Gastrocnemius medialis (tissue), 4 donors: Measurements from ENCODE around the gene IL17RE. TPM values are rescaled to one million over a fixed set of nuclear protein-coding genes. Genes with fewer than 3 reads are reported as not detected.

Experiments
- ATAC-seq, 2 donors: fragments of 150-250 bp; one replicate each; pipeline ENCODE4 v1.9.1; 2016
- DNase-seq, 2 donors: peaks; one replicate each; pipeline ENCODE4 v3.0.0-alpha.2; 2019
- H3K27ac ChIP-seq, 4 donors: fragments of 200-600 bp; sonication (generic); 1 replicate in 1 of 4; 2 replicates in 3 of 4; pipeline ENCODE4 v1.5.1; 2016 to 2018; ENCODE audit warnings: mild to moderate bottlenecking in 2 of 4, moderate library complexity in 1 of 4
- H3K27me3 ChIP-seq, 3 donors: fragments of 200-600 bp; sonication (generic) in 2 of 3; 1 replicate in 1 of 3; 2 replicates in 2 of 3; pipeline versions ENCODE4 v1.5.1 to v1.6.0; 2016 to 2019; ENCODE audit warnings: mild to moderate bottlenecking in 1 of 3, moderate library complexity in 1 of 3
- H3K36me3 ChIP-seq, 2 donors: fragments of 200-600 bp; sonication (generic) in 1 of 2; one replicate each; pipeline ENCODE4 v1.5.1; 2017 to 2018
- H3K4me1 ChIP-seq, 2 donors: fragments of 200-600 bp; sonication (generic) in 1 of 2; one replicate each; pipeline ENCODE4 v1.5.1; 2016 to 2017; ENCODE audit warnings: mild to moderate bottlenecking in 2 of 2
- H3K4me3 ChIP-seq, 4 donors: fragments of 200-600 bp; sonication (generic) in 3 of 4; 1 replicate in 1 of 4; 2 replicates in 3 of 4; pipeline ENCODE4 v1.5.1; 2016 to 2019; ENCODE audit warnings: mild to moderate bottlenecking in 2 of 4
- H3K9me3 ChIP-seq, 3 donors: fragments of 200-600 bp; sonication (generic) in 2 of 3; 1 replicate in 1 of 3; 2 replicates in 2 of 3; pipeline ENCODE4 v1.5.1; 2016 to 2019
- POLR2A ChIP-seq, 2 donors: fragments of 450-650 bp; IDR thresholded peaks; one replicate each; pipeline ENCODE4 v1.6.1; 2017; ENCODE audit warnings: antibody characterized with exemption in 2 of 2, mild to moderate bottlenecking in 2 of 2, moderate library complexity in 2 of 2
- in situ Hi-C, 4 donors: fragments of 200-750 bp; cut with MboI; loops; one replicate each; pipeline versions ENCODE4 v1.15.0 to v1.8.0; 2017; ENCODE audit warnings: low sequenced_read_pairs in 4 of 4
- intact Hi-C: fragments of 100-400 bp; cut with DNase I; formaldehyde crosslinking; loops from one replicate; pipeline ENCODE4 v1.15.1; 2023; ENCODE audit warnings: low total_unique reads
- total RNA-seq, 4 donors: library from RNA; depleted of rRNA; stranded (reverse); fragments of >200 nt; gene quantifications; one replicate each; pipeline versions ENCODE4 v1.1.0 to v1.2.3, GENCODE V29; 2016
- TF ChIP-seq, protein P1 (sequence below), 5 experiments: fragments of 450-650 bp in 3 of 5; fragments of 200-600 bp in 2 of 5; sonication (generic) in 2 of 5; IDR thresholded peaks in 4 of 5; conservative IDR thresholded peaks in 1 of 5; 1 replicate in 4 of 5; 2 replicates in 1 of 5; pipeline ENCODE4 v1.5.1; 2016 to 2019; ENCODE audit warnings: antibody characterized with exemption in 5 of 5, mild to moderate bottlenecking in 3 of 5, moderate library complexity in 3 of 5

IL17RE gene
- total RNA-seq, 4 donors from 2014 or later: 0.20 to 1.5 (median 0.64) TPM; not detected in 1

DNA sequence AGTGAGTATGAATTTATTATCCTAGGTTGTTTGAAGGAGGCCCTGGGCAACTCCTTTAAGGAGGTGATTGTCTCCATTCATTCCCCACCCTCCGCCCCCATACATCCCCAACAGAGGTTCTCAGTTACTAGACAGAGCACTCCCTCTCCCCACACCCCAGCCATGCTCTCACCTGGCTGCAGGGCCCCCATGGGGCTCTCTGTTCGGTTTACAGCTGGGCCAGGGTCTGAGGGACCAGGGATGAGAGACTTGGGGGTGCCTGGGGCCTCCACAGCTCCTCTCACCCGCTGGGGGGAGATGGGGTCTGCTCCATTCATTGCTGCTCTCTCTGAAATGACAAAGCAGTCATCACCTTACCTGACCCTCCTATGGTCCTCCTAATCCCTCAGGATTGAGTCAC, 45.9 kb downstream of the IL17RE start:
- peak overlapping the region in 3 of 4 donors; percentile 13 to 87 (median 80) for H3K27ac ChIP-seq
- H3K9me3 ChIP-seq: no peaks in the 10 kb centered on the region
- intact Hi-C loops (loop anchor here (5.0 kb wide), 1 partner anchor 79 kb away; the partner anchor contains the start of gene FANCD2), in situ Hi-C loops (no loop called here)
- no peaks in the 10 kb centered on the region for H3K27me3 ChIP-seq
- H3K36me3 ChIP-seq: peaks cover 0 to 10% of the 10 kb centered on the region in 2 donors
- no peak for TF ChIP-seq POLR2A (IDR thresholded peaks at IDR 0.05)
- TF ChIP-seq, protein P1, sequence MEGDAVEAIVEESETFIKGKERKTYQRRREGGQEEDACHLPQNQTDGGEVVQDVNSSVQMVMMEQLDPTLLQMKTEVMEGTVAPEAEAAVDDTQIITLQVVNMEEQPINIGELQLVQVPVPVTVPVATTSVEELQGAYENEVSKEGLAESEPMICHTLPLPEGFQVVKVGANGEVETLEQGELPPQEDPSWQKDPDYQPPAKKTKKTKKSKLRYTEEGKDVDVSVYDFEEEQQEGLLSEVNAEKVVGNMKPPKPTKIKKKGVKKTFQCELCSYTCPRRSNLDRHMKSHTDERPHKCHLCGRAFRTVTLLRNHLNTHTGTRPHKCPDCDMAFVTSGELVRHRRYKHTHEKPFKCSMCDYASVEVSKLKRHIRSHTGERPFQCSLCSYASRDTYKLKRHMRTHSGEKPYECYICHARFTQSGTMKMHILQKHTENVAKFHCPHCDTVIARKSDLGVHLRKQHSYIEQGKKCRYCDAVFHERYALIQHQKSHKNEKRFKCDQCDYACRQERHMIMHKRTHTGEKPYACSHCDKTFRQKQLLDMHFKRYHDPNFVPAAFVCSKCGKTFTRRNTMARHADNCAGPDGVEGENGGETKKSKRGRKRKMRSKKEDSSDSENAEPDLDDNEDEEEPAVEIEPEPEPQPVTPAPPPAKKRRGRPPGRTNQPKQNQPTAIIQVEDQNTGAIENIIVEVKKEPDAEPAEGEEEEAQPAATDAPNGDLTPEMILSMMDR (IDR thresholded peaks at IDR 0.05 in 4 of 5, conservative IDR thresholded peaks at IDR 0.05 in 1 of 5): no peak
- peaks cover 11 to 22% of the 10 kb centered on the region in 2 donors for H3K4me1 ChIP-seq
- ATAC-seq (no peak), DNase-seq (no peak)
- no peak overlapping the region for H3K4me3 ChIP-seq

DNA sequence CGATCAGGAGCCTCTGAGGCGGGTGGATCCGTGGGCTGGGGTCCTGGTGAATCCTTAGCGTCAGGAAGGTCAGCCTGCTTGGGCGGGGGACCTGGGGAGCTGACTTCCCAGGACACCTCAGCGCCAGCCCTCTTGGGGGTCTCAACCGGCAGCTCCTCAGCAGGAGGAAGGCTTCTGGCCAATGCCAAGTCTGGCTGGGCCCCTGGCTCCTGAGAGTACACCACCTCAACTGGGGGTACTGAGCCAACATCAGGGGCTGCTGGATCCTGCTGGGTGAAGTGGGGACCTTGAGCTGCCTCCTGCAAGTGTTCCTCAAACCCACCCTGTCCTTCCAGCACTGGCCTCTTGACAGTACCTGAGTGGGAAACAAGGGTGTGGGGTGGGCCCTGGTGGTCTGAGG, 46.5 kb downstream of the IL17RE start:
- peaks cover 11 to 22% of the 10 kb centered on the region in 2 donors for H3K4me1 ChIP-seq
- peak overlapping the region in 1 of 4 donors; percentile 13 for H3K27ac ChIP-seq
- no peak overlapping the region for H3K4me3 ChIP-seq
- no peaks in the 10 kb centered on the region for H3K27me3 ChIP-seq
- H3K9me3 ChIP-seq: no peaks in the 10 kb centered on the region
- intact Hi-C loops (loop anchor here (5.0 kb wide), 1 partner anchor 78 kb away; the partner anchor contains the start of gene FANCD2), in situ Hi-C loops (no loop called here)
- DNase-seq (no peak), ATAC-seq (no peak)
- no peak for TF ChIP-seq POLR2A (IDR thresholded peaks at IDR 0.05)
- TF ChIP-seq, protein P1 (IDR thresholded peaks at IDR 0.05 in 4 of 5, conservative IDR thresholded peaks at IDR 0.05 in 1 of 5): no peak
- peaks cover 0 to 5% of the 10 kb centered on the region in 2 donors for H3K36me3 ChIP-seq

DNA sequence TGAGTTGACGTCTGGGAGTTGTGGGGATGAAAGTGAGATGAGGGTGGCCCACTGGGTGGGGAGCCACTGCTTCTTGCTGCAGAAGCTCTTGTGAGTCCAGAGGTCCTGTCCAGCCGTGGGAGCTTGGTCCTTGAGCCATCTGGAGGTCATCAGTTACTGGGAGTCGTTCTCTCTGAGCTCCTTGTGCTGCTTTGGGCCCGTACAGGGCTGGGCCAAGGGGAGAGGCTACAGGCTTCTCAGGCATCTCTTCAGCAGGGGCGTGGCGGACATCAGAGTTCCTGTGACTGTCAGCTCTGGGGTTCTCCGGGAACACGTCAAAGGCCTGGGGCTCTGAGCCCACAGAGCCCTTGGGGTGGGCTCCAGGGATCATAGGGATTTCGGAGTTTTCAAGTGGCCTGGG, 47.0 kb downstream of the IL17RE start:
- Histone ChIP-seq H3K27ac (peak overlapping the region in 1 of 4 donors; percentile 18), H3K9me3 (no peaks in the 10 kb centered on the region), H3K36me3 (peaks cover 0 to under 1% of the 10 kb centered on the region in 2 donors), H3K27me3 (no peaks in the 10 kb centered on the region), H3K4me1 (peaks cover 11 to 23% of the 10 kb centered on the region in 2 donors), H3K4me3 (no peak overlapping the region)
- DNase-seq (no peak), ATAC-seq (no peak)
- in situ Hi-C loops (no loop called here), intact Hi-C loops (loop anchor here (5.0 kb wide), 1 partner anchor 78 kb away; the partner anchor contains the start of gene FANCD2)
- TF ChIP-seq POLR2A (IDR thresholded peaks at IDR 0.05): no peak
- TF ChIP-seq, protein P1 (IDR thresholded peaks at IDR 0.05 in 4 of 5, conservative IDR thresholded peaks at IDR 0.05 in 1 of 5): no peak

DNA sequence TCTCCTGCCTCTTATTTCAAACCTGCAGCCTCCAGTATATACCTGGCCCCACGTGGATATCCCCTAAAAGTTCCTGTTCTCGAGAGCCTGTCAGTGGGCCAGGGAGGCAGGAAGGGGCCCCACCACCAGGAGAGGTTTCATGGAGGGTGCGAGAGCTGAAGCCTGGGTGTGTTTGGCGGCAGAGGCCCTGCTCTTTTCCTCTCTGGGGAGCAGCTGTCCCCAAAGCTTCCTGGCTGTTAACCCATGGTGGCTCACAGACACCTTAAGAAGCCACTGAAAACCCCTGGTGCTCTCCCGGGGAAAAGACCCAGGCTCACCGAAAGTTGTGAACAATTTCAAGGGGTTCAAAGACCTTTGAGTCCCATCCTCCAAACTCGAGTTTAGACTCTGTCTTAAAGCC, 48.5 kb downstream of the IL17RE start:
- intact Hi-C loops (no loop called here), in situ Hi-C loops (no loop called here)
- DNase-seq (no peak), ATAC-seq (no peak)
- no peaks in the 10 kb centered on the region for H3K9me3 ChIP-seq
- H3K36me3 ChIP-seq: no peaks in the 10 kb centered on the region
- H3K4me3 ChIP-seq: no peak overlapping the region
- peaks cover 23 to 31% of the 10 kb centered on the region in 2 donors for H3K4me1 ChIP-seq
- peak overlapping the region in 2 of 4 donors; percentile 3 to 19 for H3K27ac ChIP-seq
- no peaks in the 10 kb centered on the region for H3K27me3 ChIP-seq
- TF ChIP-seq, protein P1 (IDR thresholded peaks at IDR 0.05 in 4 of 5, conservative IDR thresholded peaks at IDR 0.05 in 1 of 5): no peak
- no peak for TF ChIP-seq POLR2A (IDR thresholded peaks at IDR 0.05)

DNA sequence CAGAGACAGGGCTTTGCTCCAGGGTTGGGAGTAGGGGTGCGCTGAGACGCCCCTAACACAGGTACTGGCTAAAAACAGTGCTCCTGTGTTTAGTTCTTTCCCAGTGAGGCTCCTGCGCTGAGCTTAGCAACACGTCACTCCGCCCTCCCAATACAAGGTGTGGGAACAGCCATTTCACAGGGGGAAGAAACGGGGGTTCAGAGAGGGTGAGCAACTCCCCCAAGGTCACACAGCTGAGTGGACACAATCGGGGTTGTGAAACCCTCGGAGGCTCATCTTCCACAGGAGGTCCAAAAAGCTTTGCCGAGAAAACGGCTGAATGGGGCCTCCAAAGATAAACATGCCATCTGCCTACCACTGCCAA, 48.9 kb downstream of the IL17RE start:
- peak overlapping the region; percentile 29 to 74 (median 48) for H3K4me3 ChIP-seq
- no peaks in the 10 kb centered on the region for H3K36me3 ChIP-seq
- no peaks in the 10 kb centered on the region for H3K9me3 ChIP-seq
- H3K27ac ChIP-seq: peak overlapping the region in 2 of 4 donors; percentile 8 to 19
- ATAC-seq (no peak), DNase-seq (no peak)
- TF ChIP-seq, protein P1 (IDR thresholded peaks at IDR 0.05 in 4 of 5, conservative IDR thresholded peaks at IDR 0.05 in 1 of 5): no peak
- TF ChIP-seq POLR2A (IDR thresholded peaks at IDR 0.05): no peak
- peaks cover 27 to 30% of the 10 kb centered on the region in 2 donors for H3K4me1 ChIP-seq
- in situ Hi-C loops (no loop called here), intact Hi-C loops (no loop called here)
- no peaks in the 10 kb centered on the region for H3K27me3 ChIP-seq
